ENCODE data around the gene FBXO34.

GRCh38 chr14:55223364-55223763 lies 47.9 kb upstream of the FBXO34 start:
- TF ChIP-seq EZH2 (IDR thresholded peaks at IDR 0.05; ENCODE audit: borderline replicate concordance, low read depth, low read length, severe bottlenecking) (no peak), CTCF (IDR thresholded peaks at IDR 0.05; ENCODE audit: borderline replicate concordance, extremely low read depth, low read length, poor library complexity, severe bottlenecking) (no peak)
